Measurements from ENCODE around the gene GPR137C.

DNA sequence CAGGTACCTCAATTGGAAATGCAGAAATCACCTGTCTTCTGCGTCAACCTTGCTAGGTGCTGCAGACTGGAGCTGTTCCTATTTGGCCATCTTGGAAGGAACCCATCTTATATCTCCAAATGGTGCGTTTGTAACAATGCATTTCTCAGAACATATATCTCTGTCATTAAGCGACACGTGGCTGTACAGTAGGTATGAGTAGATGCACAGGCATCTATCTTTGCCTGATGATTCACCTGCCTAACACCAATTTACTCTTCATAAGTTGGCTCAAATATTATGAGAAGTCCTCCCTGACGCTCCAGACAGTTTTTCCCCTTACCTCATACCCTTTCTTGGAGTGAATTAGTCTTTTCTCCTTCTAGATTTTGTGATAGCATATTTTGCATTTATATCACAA lies 44.2 kb downstream of the GPR137C start:
- no peak for TF ChIP-seq GATA2 (IDR thresholded peaks at IDR 0.05; ENCODE audit: low read depth, low read length)
- no peak for TF ChIP-seq GATA3 (IDR thresholded peaks at IDR 0.05; ENCODE audit: low read depth, low read length)

All from SH-SY5Y (cell line).